Left cardiac atrium (tissue), 4 donors: ENCODE measurements around the gene NREP. TPM values are rescaled to one million over a fixed set of nuclear protein-coding genes. Genes with fewer than 3 reads are reported as not detected.

ENCODE experiments used
- ATAC-seq, 2 donors: fragments of 200-7000 bp; cut with Tn5 transposase; one replicate each; pipeline ENCODE4 v1.9.1; 2020; ENCODE audit warnings: mild to moderate bottlenecking in 2 of 2, moderate library complexity in 2 of 2
- DNase-seq: peaks from one replicate; pipeline ENCODE4 v3.0.0-alpha.2; 2020
- intact Hi-C, 2 donors: fragments of 100-400 bp; cut with DNase I; formaldehyde crosslinking; loops; one replicate each; pipeline versions ENCODE4 v1.14.1 to v1.15.1; 2022 to 2023
- total RNA-seq, 2 donors: library from RNA; stranded (reverse); fragmentation: NEBNext Ultra II Directional; extraction: Animal tissue kit (Norgen Biotek cat#: 25700); gene quantifications; one replicate each; pipeline ENCODE4 v1.2.1, GENCODE V29; 2021
- donor health status: DM: no; HTN: yes; CAD: no.
- donor health status: DM: no; HTN: yes; CAD: no; lungs with severe emphysema.
- donor health status: DM: yes; HTN: yes; CAD: no.
- donor health status: Dilated cardiomyopathy.

The NREP gene
- total RNA-seq, 2 donors from 2014 or later: 12.8 to 22.5 TPM

GRCh38 chr5:111772456-111773122, 15.6 kb upstream of the NREP start:
- intact Hi-C loops: no loop called here
- no peak for ATAC-seq

DNA sequence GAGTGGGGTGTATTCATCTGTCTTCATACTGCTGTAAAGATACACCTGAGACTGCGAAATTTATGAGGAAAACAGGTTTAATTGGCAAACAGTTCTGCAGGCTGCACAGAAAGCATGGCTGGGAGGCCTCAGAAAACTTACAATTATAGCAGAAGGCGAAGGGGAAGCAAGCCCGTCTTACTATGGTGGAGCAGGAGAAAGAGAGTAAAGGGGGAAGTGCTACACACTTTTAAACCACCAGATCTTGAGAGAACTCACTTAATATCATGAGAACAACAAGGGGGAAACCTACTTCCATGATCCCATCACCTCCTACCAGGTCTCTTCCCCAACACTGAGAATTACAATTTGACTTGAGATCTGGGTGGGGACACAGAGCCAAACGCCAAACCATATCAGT, 12.5 kb upstream of the NREP start:
- ATAC-seq (no peak), DNase-seq (no peak)
- intact Hi-C loops: no loop called here

More at GRCh38 chr5:111772456-111773122, 15.6 kb upstream of the NREP start:
- DNase-seq: no peak

- intact Hi-C loops: no loop called here
- ATAC-seq (no peak), DNase-seq (no peak)
Observed at GRCh38 chr5:111765613-111766571, 8.9 kb upstream of the NREP start.

GRCh38 chr5:111764019-111764418, 7.0 kb upstream of the NREP start:
- intact Hi-C loops: loop anchor here in 1 of 2 donors (5.0 kb wide), 1 partner anchor 393 kb away; no protein-coding TSS in a partner anchor
- ATAC-seq (no peak), DNase-seq (no peak)

- DNase-seq (no peak), ATAC-seq (no peak)
Observed at GRCh38 chr5:111762895-111763294, 5.9 kb upstream of the NREP start.

GRCh38 chr5:111758284-111758628, 1.3 kb upstream of the NREP start:
- no peak for ATAC-seq
- no peak for DNase-seq
- intact Hi-C loops: no loop called here

More at GRCh38 chr5:111762895-111763294, 5.9 kb upstream of the NREP start:
- intact Hi-C loops: loop anchor here in 1 of 2 donors (5.0 kb wide), 1 partner anchor 394 kb away; no protein-coding TSS in a partner anchor

GRCh38 chr5:111757355-111758283, 625 bp upstream of the NREP start:
- DNase-seq (peak; percentile 94), ATAC-seq (peak; percentile 91 to 92)
- intact Hi-C loops: loop anchor here in 1 of 2 donors (2.0 kb wide), 1 partner anchor 207 kb away; no protein-coding TSS in a partner anchor

- intact Hi-C loops: loop anchor here in 1 of 2 donors (2.0 kb wide), 1 partner anchor 205 kb away; no protein-coding TSS in a partner anchor
- DNase-seq (no peak), ATAC-seq (peak; percentile 12 to 22)
Observed at GRCh38 chr5:111755942-111756381, 1.0 kb downstream of the NREP start.

- intact Hi-C loops: no loop called here
- DNase-seq (no peak), ATAC-seq (no peak)
Observed at GRCh38 chr5:111755345-111755941, 1.6 kb downstream of the NREP start.

GRCh38 chr5:111753884-111754589, 3.0 kb downstream of the NREP start:
- DNase-seq (no peak), ATAC-seq (no peak)
- intact Hi-C loops: no loop called here

- intact Hi-C loops: no loop called here
- ATAC-seq: no peak
Observed at GRCh38 chr5:111752426-111752965, 4.5 kb downstream of the NREP start.

DNA sequence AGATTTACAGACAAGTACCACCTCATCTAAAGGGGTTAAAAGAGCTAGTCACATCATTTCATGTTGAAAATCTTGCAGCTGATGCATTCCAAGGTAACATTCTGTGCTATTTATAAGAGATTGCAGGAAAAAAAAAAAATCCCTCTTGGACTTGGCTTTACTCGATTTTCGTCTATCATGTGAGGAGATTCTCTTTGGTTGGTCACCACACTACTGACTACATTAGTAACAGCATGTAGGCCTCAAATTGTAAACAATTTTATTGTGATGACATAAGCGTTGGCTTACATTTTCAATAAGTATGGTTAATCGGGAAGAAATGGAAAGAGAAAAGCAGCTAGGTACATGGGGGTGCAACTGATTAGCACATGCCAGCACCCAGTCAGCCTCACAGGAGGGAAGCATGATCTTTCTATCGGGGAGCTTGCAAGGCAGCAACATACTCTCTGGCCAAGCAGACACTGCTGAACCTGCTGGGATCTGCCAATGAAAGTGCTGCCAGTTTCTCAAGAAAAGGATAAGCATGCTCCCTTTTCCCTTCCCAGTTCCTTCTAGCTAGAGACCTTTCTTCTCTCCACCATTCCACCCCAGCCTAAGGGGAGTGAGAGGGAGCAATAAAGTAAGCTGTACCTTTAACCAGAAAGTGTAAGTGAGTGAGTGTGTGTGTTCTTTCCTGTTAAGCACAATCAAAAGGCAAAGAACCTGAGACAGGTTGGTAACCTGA, 7.5 kb downstream of the NREP start:
- intact Hi-C loops: loop anchor here in 1 of 2 donors (10.0 kb wide), 1 partner anchor 395 kb away; no protein-coding TSS in a partner anchor
- no peak for DNase-seq
- ATAC-seq: no peak

More at GRCh38 chr5:111752426-111752965, 4.5 kb downstream of the NREP start:
- no peak for DNase-seq

GRCh38 chr5:111748304-111748763, 8.7 kb downstream of the NREP start:
- peak; percentile 68 to 98 for ATAC-seq
- DNase-seq: no peak
- intact Hi-C loops: loop anchor here in 1 of 2 donors (10.0 kb wide), 1 partner anchor 396 kb away; no protein-coding TSS in a partner anchor

DNA sequence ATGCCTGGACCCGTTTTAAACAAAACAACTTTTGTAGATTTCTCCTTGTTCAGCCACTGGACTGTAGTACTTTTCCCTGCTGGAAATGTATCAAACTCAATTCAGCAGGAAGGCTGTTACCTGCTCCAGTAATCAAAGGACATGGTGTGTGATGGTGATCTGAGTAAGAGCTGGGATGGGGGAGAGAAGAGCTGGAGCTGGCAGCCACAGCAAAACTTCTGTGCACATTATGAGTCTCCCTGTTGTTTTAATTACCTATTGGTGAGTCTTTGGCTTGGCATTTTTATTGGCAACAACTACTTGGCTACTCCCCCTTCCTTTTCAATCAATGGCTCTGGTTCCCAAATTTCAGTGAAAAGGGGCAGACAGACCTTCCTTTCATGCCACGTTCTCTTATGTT, 9.7 kb downstream of the NREP start:
- intact Hi-C loops: loop anchor here in 1 of 2 donors (10.0 kb wide), 1 partner anchor 397 kb away; no protein-coding TSS in a partner anchor
- peak in 1 of 2 donors; percentile 35 for ATAC-seq
- DNase-seq: no peak

DNA sequence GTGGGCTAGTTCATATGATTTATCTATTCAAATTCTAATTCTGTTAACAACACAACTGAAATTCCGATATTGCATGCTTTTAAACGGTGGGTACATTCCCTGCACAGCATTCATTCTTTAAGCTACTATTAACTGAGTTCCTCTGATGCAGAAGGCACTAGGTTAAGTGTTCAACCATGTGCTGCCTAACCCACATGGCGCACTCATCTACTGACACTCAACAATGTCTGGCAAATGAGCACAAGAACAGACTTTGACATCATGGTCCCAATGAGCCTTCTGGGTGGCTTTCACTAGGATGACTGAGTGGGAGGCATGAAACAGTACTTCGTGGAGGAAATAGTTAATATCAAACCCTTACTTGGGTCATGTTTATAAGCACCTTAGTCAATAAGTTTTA, 10.2 kb downstream of the NREP start:
- intact Hi-C loops: loop anchor here in 1 of 2 donors (10.0 kb wide), 1 partner anchor 398 kb away; no protein-coding TSS in a partner anchor
- no peak for ATAC-seq
- no peak for DNase-seq

DNA sequence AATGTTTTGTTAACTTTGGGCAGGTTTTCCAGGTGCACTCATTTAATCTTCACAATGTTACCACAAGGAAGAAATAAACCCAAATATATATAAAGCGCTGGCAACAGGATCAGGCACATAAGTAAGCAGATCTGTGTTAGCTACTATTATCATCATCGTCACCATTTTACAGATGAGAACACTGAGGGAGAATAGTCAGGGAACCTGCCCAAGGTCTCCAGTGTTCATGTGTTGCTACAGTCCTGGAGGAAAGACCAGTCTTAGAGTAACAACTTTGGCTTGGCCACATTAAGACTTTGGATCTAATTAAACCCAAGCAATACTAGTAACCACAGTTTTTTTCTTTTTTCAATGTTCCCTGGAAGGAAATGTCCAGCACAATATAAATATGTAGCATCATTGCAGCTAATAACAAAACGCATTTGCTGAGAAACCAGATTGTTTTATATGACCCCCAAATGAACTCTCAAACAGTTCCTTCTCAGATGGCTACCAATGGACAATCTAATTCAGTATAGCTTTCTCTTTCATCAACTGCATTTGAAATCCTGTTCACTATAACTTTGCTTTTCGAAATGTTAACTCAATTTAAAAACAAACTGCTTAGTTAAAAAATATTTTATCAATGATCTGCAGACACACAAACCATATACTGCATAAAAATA, 11.8 kb downstream of the NREP start:
- intact Hi-C loops: loop anchor here (2.0 to 10.0 kb wide), 2 partner anchors 38 to 400 kb away; no protein-coding TSS in a partner anchor
- no peak for ATAC-seq

More for the DNA sequence above, 11.8 kb downstream of the NREP start:
- DNase-seq: no peak
